ENCODE results near the gene KCNH2. TPM values are rescaled to one million over a fixed set of nuclear protein-coding genes. Genes with fewer than 3 reads are reported as not detected.

The KCNH2 gene
- total RNA-seq, 1 experiment from 2014 or later: 0.09 TPM

GRCh38 chr7:150952331-150953050, 25.6 kb downstream of the KCNH2 start:
- Mint-ChIP-seq H3K36me3 (ENCODE audit: insufficient read depth, unreplicated experiment) (no peaks in the 10 kb centered on the region), H3K27me3 (ENCODE audit: insufficient read depth, unreplicated experiment) (no peaks in the 10 kb centered on the region), H3K4me3 (ENCODE audit: unreplicated experiment) (no peak overlapping the region), H3K9me3 (ENCODE audit: unreplicated experiment) (no peaks in the 10 kb centered on the region), H3K4me1 (ENCODE audit: insufficient read depth, unreplicated experiment) (peaks cover 4% of the 10 kb centered on the region), H3K27ac (ENCODE audit: low read depth, unreplicated experiment) (no peak overlapping the region)
- BruUV-seq (replicated peaks): no TSS peak
- ChIA-PET POLR2A (interaction anchor here (0.7 kb wide), 1 partner anchor 22 kb away, joined by 3 read pairs; no protein-coding TSS in a partner anchor), CTCF (interaction anchor here (3.5 kb wide), 1 partner anchor 10 kb away, joined by 18 read pairs; no protein-coding TSS in a partner anchor)
- no peak for TF ChIP-seq CTCF (IDR thresholded peaks at IDR 0.05; ENCODE audit: unreplicated experiment)
- DNase-seq (ENCODE audit: unreplicated experiment): no peak
- intact Hi-C loops (cut with micrococcal nuclease): no loop called here

- Mint-ChIP-seq H3K27me3 (ENCODE audit: insufficient read depth, unreplicated experiment) (no peaks in the 10 kb centered on the region), H3K4me3 (ENCODE audit: unreplicated experiment) (no peak overlapping the region), H3K27ac (ENCODE audit: low read depth, unreplicated experiment) (no peak overlapping the region), H3K4me1 (ENCODE audit: insufficient read depth, unreplicated experiment) (peaks cover 4% of the 10 kb centered on the region), H3K36me3 (ENCODE audit: insufficient read depth, unreplicated experiment) (no peaks in the 10 kb centered on the region), H3K9me3 (ENCODE audit: unreplicated experiment) (no peaks in the 10 kb centered on the region)
- intact Hi-C loops (cut with micrococcal nuclease): no loop called here
- BruUV-seq (replicated peaks): no TSS peak
- ChIA-PET POLR2A (interaction anchor here (0.7 kb wide), 1 partner anchor 23 kb away, joined by 3 read pairs; no protein-coding TSS in a partner anchor), CTCF (interaction anchor here (3.5 kb wide), 1 partner anchor 11 kb away, joined by 18 read pairs; no protein-coding TSS in a partner anchor)
- TF ChIP-seq CTCF (IDR thresholded peaks at IDR 0.05; ENCODE audit: unreplicated experiment): no peak
- DNase-seq (ENCODE audit: unreplicated experiment): no peak
Observed at GRCh38 chr7:150951521-150951920, 26.6 kb downstream of the KCNH2 start.

GRCh38 chr7:150951181-150951520, 27.0 kb downstream of the KCNH2 start:
- intact Hi-C loops (cut with micrococcal nuclease): no loop called here
- Mint-ChIP-seq H3K4me3 (ENCODE audit: unreplicated experiment) (no peak overlapping the region), H3K27ac (ENCODE audit: low read depth, unreplicated experiment) (no peak overlapping the region), H3K27me3 (ENCODE audit: insufficient read depth, unreplicated experiment) (no peaks in the 10 kb centered on the region), H3K36me3 (ENCODE audit: insufficient read depth, unreplicated experiment) (no peaks in the 10 kb centered on the region), H3K9me3 (ENCODE audit: unreplicated experiment) (no peaks in the 10 kb centered on the region), H3K4me1 (ENCODE audit: insufficient read depth, unreplicated experiment) (peaks cover 4% of the 10 kb centered on the region)
- CTCF ChIA-PET: no interaction called here
- no TSS peak for BruUV-seq (replicated peaks)
- POLR2A ChIA-PET: no interaction called here
- DNase-seq (ENCODE audit: unreplicated experiment): no peak
- TF ChIP-seq CTCF (IDR thresholded peaks at IDR 0.05; ENCODE audit: unreplicated experiment): no peak

GRCh38 chr7:150950496-150951180, 27.5 kb downstream of the KCNH2 start:
- Mint-ChIP-seq H3K27ac (ENCODE audit: low read depth, unreplicated experiment) (no peak overlapping the region), H3K36me3 (ENCODE audit: insufficient read depth, unreplicated experiment) (no peaks in the 10 kb centered on the region), H3K9me3 (ENCODE audit: unreplicated experiment) (no peaks in the 10 kb centered on the region), H3K27me3 (ENCODE audit: insufficient read depth, unreplicated experiment) (no peaks in the 10 kb centered on the region), H3K4me1 (ENCODE audit: insufficient read depth, unreplicated experiment) (peaks cover 8% of the 10 kb centered on the region), H3K4me3 (ENCODE audit: unreplicated experiment) (no peak overlapping the region)
- ChIA-PET POLR2A (no interaction called here), CTCF (interaction anchor here (0.6 kb wide), 2 partner anchors 19 to 53 kb away, joined by 3 to 5 read pairs; no protein-coding TSS in a partner anchor)
- intact Hi-C loops (cut with micrococcal nuclease): no loop called here
- DNase-seq (ENCODE audit: unreplicated experiment): no peak
- no peak for TF ChIP-seq CTCF (IDR thresholded peaks at IDR 0.05; ENCODE audit: unreplicated experiment)
- BruUV-seq (replicated peaks): no TSS peak
